GM19328 (cell line): ENCODE measurements around the gene ID2.

ENCODE experiments used
- ATAC-seq: cut with Tn5 transposase; IDR thresholded peaks from one replicate; pipeline ENCODE4 v1.9.1; 2021; ENCODE audit warnings: mild to moderate bottlenecking, moderate library complexity; ENCODE audit not compliant: unreplicated experiment

ID2 gene

DNA sequence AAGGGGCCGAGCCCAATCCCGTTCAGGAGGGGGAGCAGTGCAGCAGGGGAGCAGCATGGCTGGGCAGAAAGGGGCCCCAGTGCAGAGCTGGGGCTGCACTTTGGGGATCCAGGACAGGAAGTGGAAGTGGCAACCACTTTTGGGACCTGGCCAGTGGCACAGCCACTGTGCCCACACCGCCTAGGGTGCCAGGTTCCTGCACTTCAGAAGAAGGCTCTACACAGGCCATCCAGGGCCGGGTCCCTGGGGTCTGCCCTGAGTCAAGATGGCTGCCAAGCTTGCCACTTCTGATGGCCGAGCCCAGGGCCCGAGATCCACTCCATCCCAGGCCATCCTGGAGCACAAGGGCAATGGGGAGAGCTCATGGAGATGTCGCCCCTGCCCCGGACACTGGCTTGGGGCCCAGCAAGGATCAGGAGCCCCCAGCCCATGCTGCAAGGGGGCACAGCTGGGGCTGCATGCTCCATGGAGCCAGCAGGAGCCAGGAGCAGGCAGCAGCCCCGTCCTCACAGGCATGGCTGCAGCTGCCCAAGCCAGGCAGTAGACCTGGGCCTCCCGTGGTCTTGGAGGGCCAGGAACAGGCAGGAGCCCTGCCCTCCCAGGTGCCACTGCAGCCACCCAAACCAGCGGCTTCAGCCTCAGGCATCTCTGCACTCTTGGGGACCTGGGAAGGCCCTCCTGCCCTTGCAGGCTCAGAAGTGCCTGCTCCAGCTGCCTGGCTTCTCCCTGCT lies 35.0 kb upstream of the ID2 start:
- no peak for ATAC-seq

GRCh38 chr2:8647462-8647857 lies 34.4 kb upstream of the ID2 start:
- ATAC-seq = no peak

DNA sequence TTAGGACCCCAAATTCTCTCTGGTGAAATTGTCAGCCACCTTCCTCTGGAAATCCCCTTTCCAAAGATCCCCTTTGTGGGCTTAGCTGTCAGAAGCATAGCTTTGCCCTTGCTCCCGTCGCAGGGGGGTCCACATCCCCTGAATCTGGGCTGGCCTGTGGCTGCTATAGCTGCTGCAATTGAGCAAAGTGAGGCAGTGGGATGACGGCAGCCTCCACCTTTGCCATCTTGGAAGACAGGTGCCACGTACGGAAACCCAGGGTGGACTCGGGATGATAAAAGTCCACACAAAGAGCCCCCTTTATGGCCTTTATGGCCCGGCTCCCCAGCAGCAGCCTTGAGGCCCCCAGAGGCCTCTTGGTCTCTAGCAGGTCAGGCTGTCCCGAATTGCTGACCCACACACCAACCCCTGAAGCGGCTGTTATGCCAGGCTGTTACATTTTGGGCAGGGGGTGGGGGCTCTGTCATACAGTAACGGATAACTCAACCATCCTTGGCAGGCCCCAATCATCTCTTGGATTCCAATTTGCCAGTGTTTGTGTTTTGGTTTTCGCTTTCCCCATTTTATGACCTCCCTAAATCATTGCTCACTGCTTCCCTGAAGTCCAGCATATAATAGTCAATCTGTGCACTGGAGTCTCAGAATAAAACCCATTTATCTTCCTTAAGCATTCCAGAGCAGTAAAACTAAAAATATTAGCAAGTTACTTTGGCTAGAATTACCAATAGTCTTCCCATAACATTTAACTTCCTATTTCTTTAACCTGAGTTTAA lies 33.2 kb upstream of the ID2 start:
- no peak for ATAC-seq

- ATAC-seq = no peak
Measured at GRCh38 chr2:8649718-8650117, 32.1 kb upstream of the ID2 start.

DNA sequence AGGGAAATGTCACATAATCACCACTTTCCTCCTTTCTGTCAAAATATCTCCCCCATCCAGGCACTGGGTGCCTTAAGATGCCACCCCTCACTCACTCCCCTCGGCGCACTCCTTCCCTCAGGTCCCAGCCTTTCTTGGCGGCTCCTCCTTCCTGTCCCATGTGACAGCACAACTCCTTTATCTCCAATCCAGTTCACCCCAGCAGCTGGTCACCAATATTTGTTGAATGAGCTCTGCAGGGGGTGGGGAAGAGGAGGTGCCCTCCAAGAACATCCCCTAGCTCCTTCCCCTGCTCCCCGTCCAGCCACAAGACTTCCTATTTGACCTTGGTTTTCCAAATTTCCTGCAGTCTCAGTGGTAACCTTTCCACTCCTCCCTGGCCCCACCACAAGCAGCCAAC lies 31.6 kb upstream of the ID2 start:
- ATAC-seq = no peak

DNA sequence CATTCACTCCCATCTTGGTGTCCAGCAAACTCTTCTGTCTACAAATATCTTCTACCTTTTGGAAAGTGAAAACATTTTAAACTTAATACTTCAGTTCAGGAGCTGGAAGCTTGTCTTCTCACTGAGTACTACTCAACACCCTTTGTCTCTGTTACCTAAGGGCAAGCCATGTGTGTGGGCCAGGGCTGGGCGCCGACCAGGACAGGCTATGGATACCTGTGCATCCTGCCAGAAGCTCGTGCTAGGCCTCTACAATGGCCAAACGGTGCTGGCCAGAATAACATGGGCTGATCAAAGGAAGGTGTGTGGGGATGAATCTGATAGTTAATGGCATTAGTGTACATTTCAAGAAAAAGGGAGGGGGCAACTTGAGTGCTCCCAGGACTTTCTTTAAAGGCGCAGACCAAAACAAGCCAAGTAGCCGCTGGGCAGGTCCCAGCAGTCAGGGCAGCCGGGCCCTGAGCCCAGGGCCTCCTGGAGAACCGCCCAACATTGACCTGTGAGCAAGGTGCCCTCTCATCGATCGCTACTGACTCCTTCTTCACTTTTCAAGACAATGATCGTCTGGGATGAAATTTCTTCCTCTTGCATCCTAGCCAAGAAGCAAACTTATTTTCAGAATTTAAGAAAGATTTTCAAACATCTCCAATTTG lies 29.0 kb upstream of the ID2 start:
- ATAC-seq = no peak

- ATAC-seq = no peak
Measured at GRCh38 chr2:8653485-8653884, 28.4 kb upstream of the ID2 start.

GRCh38 chr2:8654041-8654440 lies 27.8 kb upstream of the ID2 start:
- ATAC-seq = no peak

DNA sequence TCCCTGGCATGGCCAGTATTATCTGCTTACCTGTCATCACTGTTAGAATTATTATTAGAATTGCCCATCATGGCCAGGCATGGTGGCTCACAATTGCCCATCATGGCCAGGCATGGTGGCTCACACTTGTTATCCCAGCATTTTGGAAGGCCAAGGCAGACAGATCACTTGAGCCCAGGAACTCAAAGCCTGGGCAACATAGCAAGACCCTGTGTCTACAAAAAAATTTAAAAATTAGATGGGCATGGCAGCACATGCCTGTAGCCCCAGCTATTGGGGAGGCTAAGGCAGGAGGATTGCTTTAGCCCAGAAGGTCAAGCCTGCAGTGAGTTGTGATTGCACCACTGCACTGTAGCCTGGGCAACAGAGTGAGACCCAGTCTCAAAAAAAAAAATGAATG lies 27.4 kb upstream of the ID2 start:
- no peak for ATAC-seq

GRCh38 chr2:8656160-8656641 lies 25.7 kb upstream of the ID2 start:
- ATAC-seq = no peak

DNA sequence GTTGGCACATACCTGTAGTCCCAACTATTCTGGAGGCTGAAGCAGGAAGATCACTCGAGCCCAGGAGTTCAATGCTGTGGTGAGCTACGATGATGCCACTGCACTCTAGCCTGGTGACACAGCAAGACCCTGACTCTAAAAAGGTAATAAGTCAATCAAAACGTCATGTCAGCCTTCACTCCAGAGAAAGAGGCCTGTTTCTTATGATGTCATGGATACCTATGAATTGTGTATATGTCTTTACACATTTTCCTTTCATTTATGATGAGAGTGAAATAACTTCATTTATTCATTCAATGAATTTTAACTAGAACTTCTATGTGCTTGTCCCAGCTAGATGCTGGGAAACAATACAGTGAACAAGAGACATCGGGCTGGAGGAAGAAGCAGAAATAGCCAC lies 25.0 kb upstream of the ID2 start:
- no peak for ATAC-seq

- no peak for ATAC-seq
Measured at GRCh38 chr2:8657423-8658062, 24.3 kb upstream of the ID2 start.

DNA sequence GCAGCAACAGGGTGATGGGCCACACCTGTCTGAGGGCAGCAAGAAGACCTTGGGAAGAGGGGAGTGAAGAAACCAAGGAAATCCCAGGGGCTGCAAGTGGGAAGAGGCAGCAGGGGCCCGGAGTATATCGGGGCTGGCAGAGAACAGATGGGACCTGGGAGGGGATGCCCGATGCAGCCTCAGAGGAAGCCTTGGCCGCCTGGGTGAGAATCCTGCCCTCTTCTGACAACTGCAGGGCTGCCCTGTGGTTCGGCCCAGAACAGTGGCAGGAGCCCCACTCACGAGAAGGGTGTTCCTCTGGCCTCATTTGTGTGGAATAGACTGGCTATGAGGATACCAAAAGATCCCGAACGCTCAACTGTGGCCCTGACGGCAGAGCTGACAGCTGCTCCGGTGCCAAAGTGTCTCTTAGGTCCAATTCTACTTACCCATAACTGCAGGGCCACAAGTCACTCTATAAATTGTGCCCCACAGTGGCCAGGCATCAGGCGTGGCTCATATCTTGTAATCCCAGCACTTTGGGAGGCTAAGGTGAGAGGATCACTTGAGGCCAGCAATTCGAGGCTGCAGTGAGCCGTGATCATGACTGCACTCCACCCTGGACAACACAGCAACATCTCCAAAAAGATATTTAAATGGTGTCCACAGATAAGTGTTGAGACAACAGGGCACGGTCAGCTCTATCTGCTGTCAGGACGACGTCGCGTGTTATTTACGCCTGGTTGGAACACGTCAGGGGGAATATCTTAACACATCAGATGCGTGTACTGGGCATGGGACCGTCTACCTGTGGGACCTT lies 23.6 kb upstream of the ID2 start:
- no peak for ATAC-seq

DNA sequence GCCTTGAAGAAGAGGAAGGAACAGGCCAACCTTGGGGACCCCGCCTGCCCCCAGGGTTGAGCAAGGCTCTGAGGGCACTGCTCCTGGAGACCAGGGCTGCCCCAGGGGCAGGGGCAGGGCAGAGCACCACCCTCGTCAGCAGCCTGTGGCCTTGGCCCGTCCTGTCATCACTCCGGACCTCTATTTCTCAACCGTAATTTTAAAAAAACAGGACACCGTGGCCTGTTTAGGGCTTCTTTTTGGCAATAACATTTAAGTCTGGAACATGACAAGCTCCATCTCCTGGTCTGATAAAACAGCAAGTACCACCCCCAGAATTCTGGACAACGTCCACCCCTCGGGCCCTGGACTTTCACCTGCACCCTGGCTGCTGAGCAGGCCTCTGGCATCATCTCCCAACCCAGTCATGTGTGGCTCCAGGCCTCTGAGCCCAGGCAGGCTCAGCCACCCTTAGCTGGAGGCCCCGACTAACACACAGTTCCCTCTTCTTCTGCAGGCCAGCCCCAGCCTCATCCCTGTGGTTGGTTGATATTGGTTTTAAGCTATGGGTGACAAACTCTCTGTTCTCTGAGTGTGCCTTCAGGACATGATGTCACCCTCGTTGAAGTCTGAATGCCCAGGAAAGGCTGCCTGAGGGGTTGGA lies 22.6 kb upstream of the ID2 start:
- no peak for ATAC-seq

- ATAC-seq = no peak
Measured at GRCh38 chr2:8659735-8660492, 21.9 kb upstream of the ID2 start.

DNA sequence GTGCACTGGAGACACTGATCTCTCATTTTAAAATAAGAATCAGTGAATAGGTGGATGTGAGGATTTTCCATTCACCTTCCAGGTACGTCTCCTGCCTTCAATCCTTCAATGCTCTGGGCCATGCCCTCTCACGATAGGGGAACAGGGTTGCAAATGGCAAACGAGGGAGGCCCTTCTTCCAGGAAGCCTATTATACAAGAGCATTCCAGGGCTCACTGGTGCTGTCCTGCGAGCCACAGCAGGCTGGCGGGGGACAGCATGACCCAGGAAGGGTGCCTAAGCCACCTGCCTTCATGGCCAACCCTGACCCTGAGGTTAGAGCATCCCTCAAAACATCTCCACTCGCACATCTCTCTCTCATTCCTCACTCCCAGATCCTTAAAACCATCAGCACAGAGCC lies 20.6 kb upstream of the ID2 start:
- no peak for ATAC-seq

- no peak for ATAC-seq
Measured at GRCh38 chr2:8661736-8662135, 20.1 kb upstream of the ID2 start.

DNA sequence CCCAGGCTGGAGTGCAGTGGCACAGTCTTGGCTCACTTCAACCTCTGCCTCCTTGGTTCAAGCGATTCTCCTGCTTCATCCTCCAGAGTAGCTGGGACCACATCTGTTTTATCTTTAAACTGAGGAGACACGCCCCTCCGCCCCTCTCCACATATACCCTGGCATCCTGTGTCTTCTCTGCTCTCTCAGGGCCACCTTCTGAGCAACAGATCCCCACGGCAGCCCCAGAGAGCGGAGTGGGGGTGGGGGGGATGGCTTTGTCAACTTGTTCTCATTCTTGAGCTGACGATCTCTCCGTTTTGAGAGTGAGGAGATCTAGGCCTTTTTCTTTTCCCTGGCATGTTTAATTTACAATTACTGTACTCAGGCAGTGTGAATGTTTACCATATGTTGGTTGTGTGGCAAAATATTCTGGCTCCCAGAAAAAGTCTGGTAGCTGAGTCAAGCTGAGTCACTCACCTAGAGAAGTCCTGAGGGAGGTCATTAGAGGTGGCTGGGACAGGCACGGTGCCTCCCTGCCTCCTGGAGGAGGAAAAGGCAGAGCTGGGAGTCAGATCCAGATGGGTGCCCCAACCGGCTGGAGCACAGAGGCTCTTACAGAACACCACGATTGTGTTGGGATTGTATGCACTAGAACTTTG lies 19.5 kb upstream of the ID2 start:
- no peak for ATAC-seq

GRCh38 chr2:8663997-8664396 lies 17.9 kb upstream of the ID2 start:
- no peak for ATAC-seq
